OCI-M1 (cell line): ENCODE results near the gene UBE2D4.
"Not testable (repeated sequence)": the region's sequence is repeated elsewhere in the genome, so short reads cannot be mapped to it uniquely, and the experiment has no call there.

Source experiments
- DNase-seq: peaks from one replicate; lab custom pipeline; 2025; lab: John Stamatoyannopoulos, UW

Gene UBE2D4

GRCh38 chr7:43914795-43915194 is 11.4 kb upstream of the UBE2D4 start:
- DNase-seq = no peak

- DNase-seq = no peak
Observed at GRCh38 chr7:43915907-43916306, 10.3 kb upstream of the UBE2D4 start.

GRCh38 chr7:43921423-43921822 is 4.8 kb upstream of the UBE2D4 start:
- DNase-seq = no peak

- no peak for DNase-seq
Observed at GRCh38 chr7:43922726-43923125, 3.5 kb upstream of the UBE2D4 start.

- no peak for DNase-seq
Observed at GRCh38 chr7:43926798-43927123, 525 bp downstream of the UBE2D4 start.

GRCh38 chr7:43927810-43928209 is 1.6 kb downstream of the UBE2D4 start:
- DNase-seq = no peak

- DNase-seq = no peak
Observed at GRCh38 chr7:43929529-43930457, 3.6 kb downstream of the UBE2D4 start.

- no peak for DNase-seq
Observed at GRCh38 chr7:43931346-43931745, 5.1 kb downstream of the UBE2D4 start.

- no peak for DNase-seq
Observed at GRCh38 chr7:43933902-43934560, 7.8 kb downstream of the UBE2D4 start.

- no peak for DNase-seq
Observed at GRCh38 chr7:43937444-43937843, 11.2 kb downstream of the UBE2D4 start.

GRCh38 chr7:43938892-43939482 is 12.8 kb downstream of the UBE2D4 start:
- DNase-seq = no peak

GRCh38 chr7:43942250-43942649 is 16.0 kb downstream of the UBE2D4 start:
- no peak for DNase-seq

- no peak for DNase-seq
Observed at GRCh38 chr7:43942997-43943396, 16.8 kb downstream of the UBE2D4 start.

- DNase-seq = no peak
Observed at GRCh38 chr7:43943417-43944187, 17.4 kb downstream of the UBE2D4 start.

- no peak for DNase-seq
Observed at GRCh38 chr7:43944286-43944685, 18.1 kb downstream of the UBE2D4 start.

GRCh38 chr7:43952028-43952427 is 25.8 kb downstream of the UBE2D4 start:
- no peak for DNase-seq

- DNase-seq = no peak
Observed at GRCh38 chr7:43953071-43953470, 26.8 kb downstream of the UBE2D4 start.

GRCh38 chr7:43954524-43955228 is 28.4 kb downstream of the UBE2D4 start:
- peak; percentile 46 for DNase-seq

GRCh38 chr7:43956027-43956426 is 29.8 kb downstream of the UBE2D4 start:
- no peak for DNase-seq

- DNase-seq = no peak
Observed at GRCh38 chr7:43960933-43961332, 34.7 kb downstream of the UBE2D4 start.

GRCh38 chr7:43966392-43966791 is 40.2 kb downstream of the UBE2D4 start:
- not testable (repeated sequence) for DNase-seq
